Heart left ventricle (tissue), 13 donors: ENCODE measurements around the gene C1orf216.

Experiments used
- POLR2A ChIP-seq, 2 donors: fragments of 450-650 bp; IDR thresholded peaks; one replicate each; pipeline ENCODE4 v1.6.1; 2017; ENCODE audit warnings: antibody characterized with exemption in 2 of 2, mild to moderate bottlenecking in 2 of 2, moderate library complexity in 2 of 2
- TF ChIP-seq, protein P1 (sequence below), 12 donors: fragments of 200-600 bp; sonication (generic) in 4 of 12; IDR thresholded peaks; one replicate each; pipeline versions ENCODE4 v1.5.0 to v1.8.0; 2018 to 2022; ENCODE audit warnings: antibody characterized with exemption in 12 of 12, mild to moderate bottlenecking in 5 of 12
- donor health status: ischemic (EF 13 %, LVEDD 7.1; RV severe dilation, severe dysfunction).
- donor health status: DM: no; HTN: yes; CAD: no.
- donor health status: DM: no; HTN: no; CAD: no.
- donor health status: ischemic (EF 25% LVEDD 6.9; RV normal size, moderate dysfunction).
- donor health status: ischemic (EF 25% LVEDD 5.7; RV mildly dilated, moderate dysfunction).
- donor health status: ischemic (EF 35%, LVEDD 5.7; RV mildly dilated, moderate dysfunction).
- donor health status: nonischemic (EF 11% LVEDD 7.7; RV severe dilation, severe dysfunction).
- donor health status: DM: yes; HTN: yes; CAD: no.
- donor health status: PGD.
- donor health status: ischemic (EF 29% LVEDD 5.4; RV normal size, mild dysfunction).
- donor health status: nonischemic (EF 23%, LVEDD 6.1; RV moderate dilation, normal function).

DNA sequence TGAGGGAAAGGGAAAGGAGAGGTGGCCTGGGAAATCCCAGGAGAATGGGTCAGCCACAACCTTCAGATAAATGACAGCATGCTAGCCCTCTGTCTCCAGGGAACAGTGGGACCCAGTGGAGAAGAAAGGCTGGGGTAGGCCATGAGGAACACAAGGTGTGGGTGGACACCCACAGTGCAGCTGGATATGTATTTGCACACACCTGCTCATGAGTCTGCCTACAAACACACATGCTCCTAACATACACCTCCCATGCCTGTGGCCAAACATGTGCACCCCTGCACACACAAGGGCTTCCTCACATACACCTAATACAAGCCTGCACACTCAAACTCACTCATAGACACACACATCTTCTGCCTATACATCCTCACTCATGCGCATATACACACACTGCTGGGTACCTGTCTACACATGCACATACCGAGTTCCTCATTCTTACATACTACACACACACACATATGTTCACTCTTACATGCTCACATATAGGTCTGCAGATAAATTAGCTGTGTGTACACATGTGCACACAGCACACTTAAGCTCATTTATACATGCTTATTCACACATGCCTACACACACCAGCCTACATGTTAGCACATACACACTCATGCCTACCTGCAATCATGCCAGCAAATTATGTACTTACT is 3.6 kb downstream of the C1orf216 start:
- TF ChIP-seq, protein P1, sequence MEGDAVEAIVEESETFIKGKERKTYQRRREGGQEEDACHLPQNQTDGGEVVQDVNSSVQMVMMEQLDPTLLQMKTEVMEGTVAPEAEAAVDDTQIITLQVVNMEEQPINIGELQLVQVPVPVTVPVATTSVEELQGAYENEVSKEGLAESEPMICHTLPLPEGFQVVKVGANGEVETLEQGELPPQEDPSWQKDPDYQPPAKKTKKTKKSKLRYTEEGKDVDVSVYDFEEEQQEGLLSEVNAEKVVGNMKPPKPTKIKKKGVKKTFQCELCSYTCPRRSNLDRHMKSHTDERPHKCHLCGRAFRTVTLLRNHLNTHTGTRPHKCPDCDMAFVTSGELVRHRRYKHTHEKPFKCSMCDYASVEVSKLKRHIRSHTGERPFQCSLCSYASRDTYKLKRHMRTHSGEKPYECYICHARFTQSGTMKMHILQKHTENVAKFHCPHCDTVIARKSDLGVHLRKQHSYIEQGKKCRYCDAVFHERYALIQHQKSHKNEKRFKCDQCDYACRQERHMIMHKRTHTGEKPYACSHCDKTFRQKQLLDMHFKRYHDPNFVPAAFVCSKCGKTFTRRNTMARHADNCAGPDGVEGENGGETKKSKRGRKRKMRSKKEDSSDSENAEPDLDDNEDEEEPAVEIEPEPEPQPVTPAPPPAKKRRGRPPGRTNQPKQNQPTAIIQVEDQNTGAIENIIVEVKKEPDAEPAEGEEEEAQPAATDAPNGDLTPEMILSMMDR (IDR thresholded peaks at IDR 0.05) = no peak
- TF ChIP-seq POLR2A (IDR thresholded peaks at IDR 0.05) = no peak
